ENCODE results near the gene POLR1D. TPM values are rescaled to one million over a fixed set of nuclear protein-coding genes. Genes with fewer than 3 reads are reported as not detected.

The POLR1D gene
- polyA plus RNA-seq, 1 donor (not counting 4 experiments of a cell fraction or from before 2014, with no cell fraction given), result 235 TPM

- Histone ChIP-seq H3K9me3 (ENCODE audit: control insufficient read depth, low read depth, low read length) (no peaks in the 10 kb centered on the region), H3K4me3 (ENCODE audit: control insufficient read depth in 2 of 3, extremely low read depth in 1 of 3, insufficient read depth in 2 of 3, low read depth in 1 of 3, low read length in 3 of 3) (no peak overlapping the region), H3K36me3 (ENCODE audit: control insufficient read depth in 2 of 2, extremely low read depth in 1 of 2, insufficient read depth in 2 of 2, low read length in 2 of 2) (peaks cover 0 to 2% of the 10 kb centered on the region in 2 experiments), H3K4me1 (ENCODE audit: control insufficient read depth, extremely low read depth, insufficient read depth, low read length) (peaks cover 63% of the 10 kb centered on the region), H3K27ac (ENCODE audit: control insufficient read depth, insufficient read depth, low read length) (no peak overlapping the region), H3K4me2 (ENCODE audit: control insufficient read depth, extremely low read depth, insufficient read depth, low read depth, low read length) (no peak overlapping the region), H4K20me1 (ENCODE audit: control insufficient read depth, extremely low read depth, insufficient read depth, low read length) (no peaks in the 10 kb centered on the region), H3K9me1 (ENCODE audit: control insufficient read depth, extremely low read depth, insufficient read depth, low read length) (no peaks in the 10 kb centered on the region), H3K27me3 (ENCODE audit: control insufficient read depth, extremely low read depth, insufficient read depth, low read length) (no peaks in the 10 kb centered on the region), H3K79me2 (ENCODE audit: control insufficient read depth, insufficient read depth, low read length) (peaks cover 39% of the 10 kb centered on the region), H3K9ac (ENCODE audit: control insufficient read depth, extremely low read depth, insufficient read depth, low read length) (no peak overlapping the region), H2AFZ (ENCODE audit: control insufficient read depth, low read length) (no peak overlapping the region)
- TF ChIP-seq EZH2 (IDR thresholded peaks at IDR 0.05; ENCODE audit: low read length), result no peak
- TF ChIP-seq CTCF (optimal IDR thresholded peaks at IDR 0.05 in 1 of 3, IDR thresholded peaks at IDR 0.05 in 1 of 3, conservative IDR thresholded peaks at IDR 0.05 in 1 of 3; ENCODE audit: extremely low read depth in 1 of 3, insufficient read depth in 2 of 3, low read length in 3 of 3), result no peak
- dilution Hi-C loops (cut with MboI; ENCODE audit: extremely low pct_ligation_motif_present, low sequenced_read_pairs), result no loop called here
- no peak for DNase-seq (ENCODE audit: low read depth, low spot score)
- FAIRE-seq, result no peak
Observed at GRCh38 chr13:27638001-27638400, 16.3 kb downstream of the POLR1D start.

GRCh38 chr13:27638521-27638920 lies 16.8 kb downstream of the POLR1D start:
- DNase-seq (ENCODE audit: low read depth, low spot score) (no peak), FAIRE-seq (peak; percentile 58)
- Histone ChIP-seq H4K20me1 (ENCODE audit: control insufficient read depth, extremely low read depth, insufficient read depth, low read length) (no peaks in the 10 kb centered on the region), H3K4me1 (ENCODE audit: control insufficient read depth, extremely low read depth, insufficient read depth, low read length) (peaks cover 63% of the 10 kb centered on the region), H3K9ac (ENCODE audit: control insufficient read depth, extremely low read depth, insufficient read depth, low read length) (no peak overlapping the region), H2AFZ (ENCODE audit: control insufficient read depth, low read length) (no peak overlapping the region), H3K36me3 (ENCODE audit: control insufficient read depth in 2 of 2, extremely low read depth in 1 of 2, insufficient read depth in 2 of 2, low read length in 2 of 2) (peaks cover 0 to 2% of the 10 kb centered on the region in 2 experiments), H3K9me1 (ENCODE audit: control insufficient read depth, extremely low read depth, insufficient read depth, low read length) (no peaks in the 10 kb centered on the region), H3K9me3 (ENCODE audit: control insufficient read depth, low read depth, low read length) (no peaks in the 10 kb centered on the region), H3K27ac (ENCODE audit: control insufficient read depth, insufficient read depth, low read length) (no peak overlapping the region), H3K27me3 (ENCODE audit: control insufficient read depth, extremely low read depth, insufficient read depth, low read length) (no peaks in the 10 kb centered on the region), H3K4me3 (ENCODE audit: control insufficient read depth in 2 of 3, extremely low read depth in 1 of 3, insufficient read depth in 2 of 3, low read depth in 1 of 3, low read length in 3 of 3) (no peak overlapping the region), H3K4me2 (ENCODE audit: control insufficient read depth, extremely low read depth, insufficient read depth, low read depth, low read length) (no peak overlapping the region), H3K79me2 (ENCODE audit: control insufficient read depth, insufficient read depth, low read length) (peaks cover 39% of the 10 kb centered on the region)
- dilution Hi-C loops (cut with MboI; ENCODE audit: extremely low pct_ligation_motif_present, low sequenced_read_pairs), result no loop called here
- TF ChIP-seq EZH2 (IDR thresholded peaks at IDR 0.05; ENCODE audit: low read length), result no peak
- no peak for TF ChIP-seq CTCF (optimal IDR thresholded peaks at IDR 0.05 in 1 of 3, IDR thresholded peaks at IDR 0.05 in 1 of 3, conservative IDR thresholded peaks at IDR 0.05 in 1 of 3; ENCODE audit: extremely low read depth in 1 of 3, insufficient read depth in 2 of 3, low read length in 3 of 3)
